Hepatocyte (in vitro differentiated cells): ENCODE results near the gene ZNF831. TPM values are rescaled to one million over a fixed set of nuclear protein-coding genes. Genes with fewer than 3 reads are reported as not detected.

Source experiments
- DNase-seq: peaks from one replicate; pipeline ENCODE4 v3.0.0-alpha.2; 2016; ENCODE audit warnings: low spot score
- H2AFZ ChIP-seq: fragments of 200-600 bp; sonication (generic); 2 replicates; pipeline ENCODE4 v1.6.0; 2016; ENCODE audit warnings: antibody characterized with exemption, mild to moderate bottlenecking
- H3K27ac ChIP-seq: fragments of 200-600 bp; sonication (generic); 2 replicates; pipeline ENCODE4 v1.5.1; 2016; ENCODE audit warnings: mild to moderate bottlenecking
- H3K27me3 ChIP-seq: fragments of 200-600 bp; sonication (generic); 2 replicates; pipeline ENCODE4 v1.6.1; 2016
- H3K36me3 ChIP-seq: fragments of 200-600 bp; sonication (generic); replicated peaks from 2 replicates; pipeline ENCODE4 v1.5.1; 2016; ENCODE audit warnings: low read depth; ENCODE audit not compliant: insufficient read depth
- H3K4me1 ChIP-seq: fragments of 200-600 bp; sonication (generic); 2 replicates; pipeline ENCODE4 v1.5.1; 2016; ENCODE audit warnings: mild to moderate bottlenecking, moderate library complexity; ENCODE audit not compliant: insufficient read depth
- H3K4me2 ChIP-seq: fragments of 200-600 bp; sonication (generic); 2 replicates; pipeline ENCODE4 v1.6.0; 2016
- H3K4me3 ChIP-seq: fragments of 200-600 bp; sonication (generic); 2 replicates; pipeline ENCODE4 v1.5.1; 2016; ENCODE audit warnings: mild to moderate bottlenecking
- H3K79me2 ChIP-seq: fragments of 200-600 bp; sonication (generic); 2 replicates; pipeline ENCODE4 v1.6.0; 2017; ENCODE audit warnings: mild to moderate bottlenecking
- H3K9me2 ChIP-seq: fragments of 200-600 bp; sonication (generic); replicated peaks from 2 replicates; pipeline ENCODE4 v1.6.0; 2017; ENCODE audit warnings: mild to moderate bottlenecking; ENCODE audit not compliant: insufficient read depth
- H3K9me3 ChIP-seq: fragments of 200-600 bp; sonication (generic); 2 replicates; pipeline ENCODE4 v1.5.1; 2016; ENCODE audit warnings: low read depth, mild to moderate bottlenecking
- H4K20me1 ChIP-seq: fragments of 200-600 bp; sonication (generic); 2 replicates; pipeline ENCODE4 v1.6.0; 2016; ENCODE audit warnings: mild to moderate bottlenecking; ENCODE audit not compliant: insufficient read depth, poor library complexity, severe bottlenecking
- EZH2 ChIP-seq: fragments of 200-600 bp; sonication (generic); IDR thresholded peaks from 2 replicates; pipeline ENCODE4 v1.6.1; 2016; ENCODE audit warnings: antibody characterized with exemption, mild to moderate bottlenecking, borderline replicate concordance
- EZH2phosphoT487 ChIP-seq: fragments of 200-600 bp; sonication (generic); IDR thresholded peaks from one replicate; pipeline ENCODE4 v1.6.1; 2018; ENCODE audit warnings: antibody characterized with exemption, mild to moderate bottlenecking, low read depth, moderate library complexity; ENCODE audit not compliant: unreplicated experiment, severe bottlenecking
- WGBS: methylation state at CpG from one replicate; pipeline ENCODE4 v1.1.6; 2016; ENCODE audit warnings: low lambda C conversion rate; ENCODE audit errors: missing lambda C conversion rate; 5-methylcytosine and 5-hydroxymethylcytosine counted together
- polyA plus RNA-seq: library from polyadenylated mRNA; unstranded; fragments of >200 nt; fragmentation: Nextera tagmentation; extraction: Ambion mirVana; gene quantifications from 2 replicates; pipeline ENCODE4 v1.2.1, GENCODE V29; 2016
- total RNA-seq: library from RNA; depleted of rRNA; stranded (reverse); fragments of >200 nt; gene quantifications from 2 replicates; pipeline ENCODE4 v1.2.3, GENCODE V29; 2014
- TF ChIP-seq, protein P1 (sequence below): fragments of 200-600 bp; sonication (generic); IDR thresholded peaks from 2 replicates; pipeline ENCODE4 v1.5.1; 2016; ENCODE audit warnings: antibody characterized with exemption, mild to moderate bottlenecking; ENCODE audit not compliant: poor library complexity

ZNF831 gene
- total and polyA plus RNA-seq, 2 experiments from 2014 or later = not detected

DNA sequence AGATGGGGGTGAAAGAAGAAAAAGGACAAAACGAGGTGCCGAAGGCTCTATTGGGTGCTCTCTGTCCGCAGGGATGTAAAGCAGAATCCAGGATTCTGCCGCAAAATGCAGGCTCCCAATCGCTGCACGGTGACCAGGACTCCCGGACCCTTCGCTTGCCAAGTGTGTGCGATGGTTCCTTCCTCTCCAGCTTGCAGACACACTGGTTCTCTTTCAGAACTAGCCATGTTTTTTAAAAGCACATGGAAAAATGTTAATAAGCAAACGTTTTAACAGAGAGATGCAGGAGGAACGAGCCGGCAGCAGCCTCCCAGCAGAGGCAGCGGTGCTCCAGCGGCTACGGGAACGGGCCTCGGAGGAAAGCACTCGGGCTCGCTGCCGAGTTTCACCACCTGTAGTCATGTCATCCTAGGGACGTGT, 59.6 kb downstream of the ZNF831 start:
- peaks cover 32% of the 10 kb centered on the region for H3K27me3 ChIP-seq
- peaks cover under 1% of the 10 kb centered on the region for H3K4me1 ChIP-seq
- 26% methylated on average over 21 of the region's 21 CpGs for WGBS
- no peak overlapping the region for H3K4me3 ChIP-seq
- no peaks in the 10 kb centered on the region for H3K9me2 ChIP-seq
- no peaks in the 10 kb centered on the region for H3K9me3 ChIP-seq
- TF ChIP-seq, protein P1, sequence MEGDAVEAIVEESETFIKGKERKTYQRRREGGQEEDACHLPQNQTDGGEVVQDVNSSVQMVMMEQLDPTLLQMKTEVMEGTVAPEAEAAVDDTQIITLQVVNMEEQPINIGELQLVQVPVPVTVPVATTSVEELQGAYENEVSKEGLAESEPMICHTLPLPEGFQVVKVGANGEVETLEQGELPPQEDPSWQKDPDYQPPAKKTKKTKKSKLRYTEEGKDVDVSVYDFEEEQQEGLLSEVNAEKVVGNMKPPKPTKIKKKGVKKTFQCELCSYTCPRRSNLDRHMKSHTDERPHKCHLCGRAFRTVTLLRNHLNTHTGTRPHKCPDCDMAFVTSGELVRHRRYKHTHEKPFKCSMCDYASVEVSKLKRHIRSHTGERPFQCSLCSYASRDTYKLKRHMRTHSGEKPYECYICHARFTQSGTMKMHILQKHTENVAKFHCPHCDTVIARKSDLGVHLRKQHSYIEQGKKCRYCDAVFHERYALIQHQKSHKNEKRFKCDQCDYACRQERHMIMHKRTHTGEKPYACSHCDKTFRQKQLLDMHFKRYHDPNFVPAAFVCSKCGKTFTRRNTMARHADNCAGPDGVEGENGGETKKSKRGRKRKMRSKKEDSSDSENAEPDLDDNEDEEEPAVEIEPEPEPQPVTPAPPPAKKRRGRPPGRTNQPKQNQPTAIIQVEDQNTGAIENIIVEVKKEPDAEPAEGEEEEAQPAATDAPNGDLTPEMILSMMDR = peak; percentile 14
- TF ChIP-seq EZH2 = peak; percentile 20
- TF ChIP-seq EZH2phosphoT487 = no peak
- no peak overlapping the region for H2AFZ ChIP-seq
- no peaks in the 10 kb centered on the region for H3K36me3 ChIP-seq
- H3K4me2 ChIP-seq = peak overlapping the region; percentile 92
- DNase-seq = peak; percentile 52
- H3K79me2 ChIP-seq = no peaks in the 10 kb centered on the region
- H3K27ac ChIP-seq = no peak overlapping the region
- H4K20me1 ChIP-seq = no peaks in the 10 kb centered on the region

DNA sequence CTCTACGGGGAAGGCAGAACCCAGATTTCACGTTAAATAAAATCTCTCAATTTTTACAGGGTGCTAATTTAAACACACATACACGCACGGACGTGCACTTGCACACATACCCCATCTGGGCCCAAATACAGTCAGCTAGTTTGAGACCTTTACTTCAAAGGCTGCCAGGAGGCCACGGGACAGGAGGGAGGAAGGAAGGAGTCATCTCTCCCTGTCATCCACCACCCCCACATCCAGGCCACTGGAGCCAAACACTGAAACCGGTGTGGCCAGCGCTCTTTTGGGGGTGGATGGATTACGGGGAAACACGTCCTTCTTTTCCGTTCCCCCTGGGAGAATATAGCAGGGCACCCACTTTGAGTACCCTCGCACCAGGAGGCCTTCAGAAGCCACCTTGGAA, 60.1 kb downstream of the ZNF831 start:
- TF ChIP-seq, protein P1 = no peak
- no peak for TF ChIP-seq EZH2
- TF ChIP-seq EZH2phosphoT487 = no peak
- Histone ChIP-seq H3K36me3 (no peaks in the 10 kb centered on the region), H3K4me3 (no peak overlapping the region), H3K9me3 (no peaks in the 10 kb centered on the region), H3K79me2 (no peaks in the 10 kb centered on the region), H3K27ac (no peak overlapping the region), H3K9me2 (no peaks in the 10 kb centered on the region), H2AFZ (no peak overlapping the region), H3K27me3 (peaks cover 32% of the 10 kb centered on the region), H4K20me1 (no peaks in the 10 kb centered on the region), H3K4me1 (no peaks in the 10 kb centered on the region), H3K4me2 (peak overlapping the region; percentile 92)
- DNase-seq = no peak
- WGBS = 85% methylated on average over 12 of the region's 12 CpGs

DNA sequence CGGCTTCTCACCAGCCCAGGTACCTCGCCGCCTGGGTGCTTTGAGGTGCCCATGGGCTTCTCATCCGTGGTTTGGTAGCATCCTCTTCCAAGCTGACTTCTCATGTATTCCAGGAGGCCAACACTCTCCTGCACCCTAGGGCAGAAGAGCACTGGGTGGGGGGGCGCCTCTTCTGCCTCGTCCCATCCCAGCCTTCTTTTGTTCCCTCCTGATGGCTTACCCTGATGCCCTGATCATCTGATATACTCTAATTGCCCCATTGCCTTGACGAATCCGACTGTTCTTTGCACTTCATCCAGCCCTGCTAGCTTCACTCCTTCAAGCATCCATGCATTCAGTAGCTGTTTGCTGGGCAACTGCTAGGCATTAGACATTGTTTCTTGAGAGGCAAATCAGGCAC, 60.6 kb downstream of the ZNF831 start:
- Histone ChIP-seq H4K20me1 (no peaks in the 10 kb centered on the region), H3K36me3 (no peaks in the 10 kb centered on the region), H3K27me3 (peaks cover 32% of the 10 kb centered on the region), H3K4me2 (no peak overlapping the region), H2AFZ (no peak overlapping the region), H3K4me1 (no peaks in the 10 kb centered on the region), H3K9me3 (no peaks in the 10 kb centered on the region), H3K79me2 (no peaks in the 10 kb centered on the region), H3K4me3 (no peak overlapping the region), H3K27ac (no peak overlapping the region), H3K9me2 (no peaks in the 10 kb centered on the region)
- WGBS = 90% methylated on average over 8 of the region's 8 CpGs
- TF ChIP-seq EZH2 (no peak), EZH2phosphoT487 (no peak)
- TF ChIP-seq, protein P1 = no peak
- DNase-seq = no peak

DNA sequence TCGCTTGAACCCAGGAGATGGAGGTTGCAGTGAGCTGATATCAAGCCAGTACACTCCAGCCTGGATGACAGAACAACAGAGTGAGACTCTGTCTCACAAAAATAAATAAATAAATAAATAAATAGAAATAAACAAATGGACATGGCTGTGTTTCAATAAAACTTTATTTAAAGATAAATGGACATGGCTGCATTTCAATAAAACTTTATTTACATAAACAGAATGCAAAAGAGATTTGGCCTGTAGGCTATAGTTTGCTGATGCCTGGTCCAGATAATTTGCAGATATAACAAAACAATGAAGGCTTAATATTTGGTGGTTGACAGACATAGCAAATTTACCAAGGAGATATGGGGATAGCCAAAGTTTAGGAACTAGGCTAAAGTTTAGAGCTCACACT, 66.8 kb downstream of the ZNF831 start:
- no peaks in the 10 kb centered on the region for H3K9me2 ChIP-seq

More for the DNA sequence above, 66.8 kb downstream of the ZNF831 start:
- Histone ChIP-seq H3K4me2 (no peak overlapping the region), H3K4me3 (no peak overlapping the region), H2AFZ (no peak overlapping the region), H4K20me1 (no peaks in the 10 kb centered on the region), H3K36me3 (no peaks in the 10 kb centered on the region), H3K79me2 (no peaks in the 10 kb centered on the region), H3K9me3 (no peaks in the 10 kb centered on the region), H3K27ac (no peak overlapping the region), H3K4me1 (no peaks in the 10 kb centered on the region), H3K27me3 (peaks cover 19% of the 10 kb centered on the region)
- TF ChIP-seq, protein P1 = no peak
- TF ChIP-seq EZH2phosphoT487 (no peak), EZH2 (no peak)
- 92% methylated on average over 1 of the region's 1 CpG for WGBS
- no peak for DNase-seq
